HCT116 (cell line): Measurements from ENCODE around the gene SEMA6D. TPM values are rescaled to one million over a fixed set of nuclear protein-coding genes. Genes with fewer than 3 reads are reported as not detected.

Experiments used
- ATAC-seq: fragments of 200-7000 bp; cut with Tn5 transposase; 2 replicates; pipeline ENCODE4 v1.9.1; 2020; ENCODE audit warnings: mild to moderate bottlenecking, moderate library complexity
- BruUV-seq: library from RNA; stranded (reverse); fragments of 400-500 nt; replicated peaks from 2 replicates; lab custom pipeline; 2021; lab: Mats Ljungman, UMichigan
- CTCF ChIA-PET: fragments of 300-600 bp; sonication (Branson Sonifier 250); formaldehyde crosslinking; loops from one replicate; lab custom pipeline; 2021; ENCODE audit warnings: antibody characterized with exemption; lab: Charles Lee
- POLR2A ChIA-PET: fragments of 300-600, 350-600 bp; sonication (Branson Sonifier 250); formaldehyde crosslinking; loops from one replicate; lab custom pipeline; 2021; ENCODE audit warnings: antibody characterized with exemption; lab: Charles Lee
- RAD21 ChIA-PET, 2 experiments: fragments of 300-600 bp; sonication (Branson Sonifier 250); formaldehyde crosslinking; loops; one replicate each; lab custom pipeline; 2023; ENCODE audit warnings: low total read pairs in 2 of 2; ENCODE audit not compliant: uncharacterized antibody in 2 of 2, unreplicated experiment in 2 of 2, low non-redundant PET in 1 of 2; lab: Charles Lee
- DNase-seq: peaks from one replicate; pipeline ENCODE4 v3.0.0-alpha.2; 2010; ENCODE audit warnings: low read depth, low spot score
- H2AFZ ChIP-seq: fragments of 200-600 bp; shearing (Covaris generic), sonication (generic); 2 replicates; pipeline ENCODE4 v1.6.1; 2017; ENCODE audit warnings: low read depth, mixed run types, mixed read lengths, antibody characterized with exemption, low read length; ENCODE audit not compliant: poor library complexity, severe bottlenecking
- H3K27ac ChIP-seq: 2 replicates; pipeline ENCODE4 v1.5.1; 2012; ENCODE audit warnings: low read depth, low read length
- H3K27me3 ChIP-seq: fragments of 200-600 bp; sonication (generic); 2 replicates; pipeline ENCODE4 v1.6.1; 2016; ENCODE audit warnings: mixed run types, low read length, mixed read lengths; ENCODE audit not compliant: insufficient read depth
- H3K36me3 ChIP-seq, 2 experiments: fragments of 200-500 bp in 1 of 2; fragments of 200-600 bp in 1 of 2; sonication (Bioruptor generic) in 1 of 2; sonication (generic) in 1 of 2; 2 replicates each; pipeline versions ENCODE4 v1.5.1 to v1.6.1; 2014 to 2016; ENCODE audit warnings: low read length in 2 of 2, inconsistent platforms in 1 of 2, mixed read lengths in 1 of 2, mixed run types in 1 of 2; ENCODE audit not compliant: insufficient read depth in 2 of 2, control insufficient read depth in 1 of 2
- H3K4me1 ChIP-seq, 2 experiments: fragments of 200-600 bp in 1 of 2; sonication (generic) in 1 of 2; 2 replicates each; pipeline versions ENCODE4 v1.5.1 to v1.6.1; 2012 to 2017; ENCODE audit warnings: low read length in 2 of 2, inconsistent platforms in 1 of 2, mild to moderate bottlenecking in 1 of 2, mixed read lengths in 1 of 2, mixed run types in 1 of 2, moderate library complexity in 1 of 2; ENCODE audit not compliant: insufficient read depth in 2 of 2, control insufficient read depth in 1 of 2
- H3K4me2 ChIP-seq: fragments of 200-600 bp; sonication (generic); 2 replicates; pipeline ENCODE4 v1.6.1; 2017; ENCODE audit warnings: mixed run types, low read length, mixed read lengths
- H3K4me3 ChIP-seq, 2 experiments: fragments of 200-600 bp in 1 of 2; sonication (generic) in 1 of 2; replicated peaks in 1 of 2; 2 replicates each; pipeline ENCODE4 v1.5.1; 2011 to 2016; ENCODE audit warnings: low read length in 2 of 2, control low read depth in 1 of 2, low read depth in 1 of 2, mild to moderate bottlenecking in 1 of 2, mixed read lengths in 1 of 2, mixed run types in 1 of 2
- H3K79me2 ChIP-seq: fragments of 200-600 bp; sonication (generic); 2 replicates; pipeline ENCODE4 v1.6.1; 2017; ENCODE audit warnings: mild to moderate bottlenecking, mixed run types, low read length, moderate library complexity, mixed read lengths; ENCODE audit not compliant: insufficient read depth
- H3K9ac ChIP-seq: fragments of 200-600 bp; sonication (generic); 2 replicates; pipeline ENCODE4 v1.6.1; 2016; ENCODE audit warnings: low read length, mixed read lengths
- H3K9me2 ChIP-seq: fragments of 200-600 bp; sonication (generic), shearing (Covaris generic); 2 replicates; pipeline ENCODE4 v1.6.1; 2017; ENCODE audit warnings: mixed run types, mild to moderate bottlenecking, moderate library complexity; ENCODE audit not compliant: insufficient read depth
- H3K9me3 ChIP-seq, 2 experiments: fragments of 200-500 bp in 1 of 2; fragments of 200-600 bp in 1 of 2; sonication (Bioruptor generic) in 1 of 2; sonication (generic) in 1 of 2; 2 replicates each; pipeline ENCODE4 v1.6.1; 2014 to 2017; ENCODE audit warnings: low read length in 2 of 2, mixed read lengths in 2 of 2, inconsistent platforms in 1 of 2, low read depth in 1 of 2, mild to moderate bottlenecking in 1 of 2, mixed run types in 1 of 2, moderate library complexity in 1 of 2; ENCODE audit not compliant: control insufficient read depth in 1 of 2, insufficient read depth in 1 of 2
- H4K20me1 ChIP-seq: fragments of 200-600 bp; sonication (generic), shearing (Covaris generic); 2 replicates; pipeline ENCODE4 v1.6.1; 2017; ENCODE audit warnings: mixed run types, mild to moderate bottlenecking, moderate library complexity; ENCODE audit not compliant: insufficient read depth
- ATF3 ChIP-seq: IDR thresholded peaks from 2 replicates; pipeline ENCODE4 v1.6.1; 2012
- CBX3 ChIP-seq: IDR thresholded peaks from 2 replicates; pipeline ENCODE4 v1.6.1; 2012; ENCODE audit warnings: low read depth
- CTCF ChIP-seq, 3 experiments: fragments of 200-600 bp in 1 of 3; sonication (generic) in 1 of 3; IDR thresholded peaks in 2 of 3; conservative IDR thresholded peaks in 1 of 3; 2 replicates each; pipeline ENCODE4 v1.5.1; 2012 to 2017; ENCODE audit warnings: low read depth in 2 of 3, low read length in 2 of 3, antibody characterized with exemption in 1 of 3, borderline replicate concordance in 1 of 3, control low read depth in 1 of 3, mild to moderate bottlenecking in 1 of 3, mixed read lengths in 1 of 3, mixed run types in 1 of 3, moderate library complexity in 1 of 3; ENCODE audit not compliant: insufficient read depth in 1 of 3
- EGR1 ChIP-seq: IDR thresholded peaks from 2 replicates; pipeline ENCODE4 v1.6.1; 2012; ENCODE audit warnings: low read depth
- EZH2phosphoT487 ChIP-seq: fragments of 200-600 bp; IDR thresholded peaks from 2 replicates; pipeline ENCODE4 v1.6.1; 2018; ENCODE audit warnings: antibody characterized with exemption, borderline replicate concordance
- JUND ChIP-seq: IDR thresholded peaks from 2 replicates; pipeline ENCODE4 v1.6.1; 2012
- POLR2A ChIP-seq: IDR thresholded peaks from 2 replicates; pipeline ENCODE4 v1.7.0; 2011; ENCODE audit warnings: borderline replicate concordance; ENCODE audit not compliant: insufficient read depth, insufficient read length; ENCODE audit errors: extremely low read depth
- POLR2AphosphoS5 ChIP-seq: IDR thresholded peaks from 2 replicates; pipeline ENCODE4 v1.6.1; 2011; ENCODE audit warnings: mild to moderate bottlenecking, low read depth, low read length, moderate library complexity
- SIN3A ChIP-seq: IDR thresholded peaks from 2 replicates; pipeline ENCODE4 v1.6.1; 2012; ENCODE audit warnings: low read depth
- SRF ChIP-seq: IDR thresholded peaks from 2 replicates; pipeline ENCODE4 v1.6.1; 2012; ENCODE audit warnings: low read depth
- TCF7L2 ChIP-seq: IDR thresholded peaks from 2 replicates; pipeline ENCODE4 v1.7.0; 2011; ENCODE audit warnings: borderline replicate concordance, inconsistent platforms; ENCODE audit not compliant: insufficient read depth, insufficient read length; ENCODE audit errors: extremely low read depth
- ZFX ChIP-seq: fragments of 450-650 bp; IDR thresholded peaks from 2 replicates; pipeline ENCODE4 v1.6.1; 2017
- ZNF274 ChIP-seq: fragments of 200-500 bp; sonication (Bioruptor generic); IDR thresholded peaks from 2 replicates; pipeline ENCODE4 v1.6.1; 2014; ENCODE audit warnings: mild to moderate bottlenecking, low read depth, low read length, inconsistent platforms
- intact Hi-C: fragments of 100-400 bp; cut with micrococcal nuclease; formaldehyde crosslinking; loops from 2 replicates; pipeline ENCODE4 v1.10.0; 2022
- total RNA-seq: library from RNA; stranded (reverse); gene quantifications from one replicate; pipeline ENCODE4 v1.2.1, GENCODE V29; 2021; ENCODE audit not compliant: unreplicated experiment

SEMA6D gene
- total RNA-seq, 1 experiment from 2014 or later: 0.02 TPM

DNA sequence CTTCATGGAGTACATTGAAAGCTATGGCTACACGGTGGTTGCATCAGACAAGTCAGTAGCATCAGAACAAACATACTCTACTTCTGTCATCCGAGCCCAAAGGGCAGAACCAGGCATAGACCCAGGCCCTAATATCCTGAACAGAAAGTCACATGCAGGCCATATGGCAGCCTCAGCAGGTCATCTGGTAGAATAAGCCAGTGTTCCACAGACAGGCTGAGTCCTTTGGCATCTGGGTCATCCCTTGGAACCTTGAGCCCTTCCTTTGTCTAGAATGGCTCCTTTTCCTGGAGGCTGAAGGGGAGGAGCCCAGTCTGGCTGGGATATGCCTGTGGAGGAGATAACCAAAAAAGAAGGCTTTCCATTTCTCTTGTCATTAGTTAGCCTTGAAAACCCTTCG lies 29.2 kb downstream of the SEMA6D start:
- no peak overlapping the region for H3K9ac ChIP-seq
- ATAC-seq: no peak
- H3K4me1 ChIP-seq: no peaks in the 10 kb centered on the region
- no peaks in the 10 kb centered on the region for H3K36me3 ChIP-seq
- H3K27ac ChIP-seq: no peak overlapping the region
- no peak overlapping the region for H3K4me2 ChIP-seq
- no peaks in the 10 kb centered on the region for H3K9me2 ChIP-seq
- no peaks in the 10 kb centered on the region for H3K79me2 ChIP-seq
- CTCF ChIA-PET: no interaction called here
- no peak overlapping the region for H2AFZ ChIP-seq
- H3K9me3 ChIP-seq: peaks cover 8 to 39% of the 10 kb centered on the region in 2 experiments; a peak in 2 of 4 replicates
- POLR2A ChIA-PET: no interaction called here
- no peaks in the 10 kb centered on the region for H4K20me1 ChIP-seq
- H3K27me3 ChIP-seq: no peaks in the 10 kb centered on the region
- no peak for DNase-seq
- RAD21 ChIA-PET: no interaction called here
- no peak for TF ChIP-seq ATF3
- no peak for TF ChIP-seq JUND
- no peak for TF ChIP-seq CBX3
- TF ChIP-seq EGR1: no peak
- no peak for TF ChIP-seq TCF7L2
- no peak for TF ChIP-seq EZH2phosphoT487
- TF ChIP-seq SIN3A: no peak
- TF ChIP-seq POLR2AphosphoS5: no peak
- TF ChIP-seq ZNF274: no peak
- TF ChIP-seq SRF: no peak
- no peak for TF ChIP-seq POLR2A
- no peak for TF ChIP-seq ZFX
- TF ChIP-seq CTCF (IDR thresholded peaks at IDR 0.05 in 2 of 3, conservative IDR thresholded peaks at IDR 0.05 in 1 of 3; ENCODE audit: borderline replicate concordance in 1 of 3, insufficient read depth in 1 of 3, low read depth in 2 of 3, low read length in 2 of 3): no peak
- intact Hi-C loops: no loop called here
- H3K4me3 ChIP-seq: no peak overlapping the region
- no TSS peak for BruUV-seq
